ENCODE data around the gene TMEM120B.
A peak's percentile ranks its signal among the peaks of the same experiment; 100 is the strongest.
"Not testable (repeated sequence)": the region's sequence is repeated elsewhere in the genome, so short reads cannot be mapped to it uniquely, and the experiment has no call there.

Gene TMEM120B

DNA sequence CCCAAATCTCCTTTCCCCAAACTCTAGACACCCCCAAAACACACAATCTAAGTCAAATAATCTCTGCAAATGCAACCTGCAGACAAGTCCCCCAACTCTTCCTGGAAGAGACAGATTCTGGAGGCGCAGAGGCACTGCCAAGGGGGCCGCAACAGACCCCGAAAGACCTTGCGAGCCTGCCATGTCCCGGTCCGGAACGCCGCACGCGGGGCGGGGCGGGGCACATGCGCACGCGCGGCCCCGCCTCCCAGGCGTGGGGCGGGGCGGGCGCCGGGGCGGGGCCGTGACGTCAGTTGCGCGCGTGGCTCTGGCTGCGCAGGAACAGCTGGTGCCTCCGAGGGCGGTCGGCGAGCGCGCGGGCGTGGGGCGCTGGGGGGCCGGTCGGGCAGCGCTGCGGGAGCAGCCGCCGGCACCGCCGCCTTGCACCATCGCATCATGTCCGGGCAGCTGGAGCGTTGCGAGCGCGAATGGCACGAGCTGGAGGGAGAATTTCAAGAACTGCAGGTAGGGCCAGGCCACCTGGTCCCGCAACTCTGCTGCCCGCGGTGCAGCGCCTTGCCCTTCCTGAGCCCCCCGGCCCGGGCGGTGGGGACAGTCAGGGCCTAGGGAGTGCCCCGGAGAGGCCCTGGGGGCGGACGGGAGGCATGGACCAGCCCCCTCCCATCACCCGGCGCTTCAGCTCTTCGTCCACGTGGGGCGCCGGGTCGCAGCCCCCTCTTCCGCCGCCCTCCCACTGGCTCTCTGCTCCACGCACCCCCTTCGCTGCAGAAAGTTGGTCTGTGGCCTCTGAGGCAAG lies at the start of gene TMEM120B:
Gene TMEM120B, plus strand, starts transcription at position 292 of the 796 bp plus-strand sequence. Its CDS starts 144 bp downstream, at position 436.
- DNase-seq, result peak; percentile 80

DNA sequence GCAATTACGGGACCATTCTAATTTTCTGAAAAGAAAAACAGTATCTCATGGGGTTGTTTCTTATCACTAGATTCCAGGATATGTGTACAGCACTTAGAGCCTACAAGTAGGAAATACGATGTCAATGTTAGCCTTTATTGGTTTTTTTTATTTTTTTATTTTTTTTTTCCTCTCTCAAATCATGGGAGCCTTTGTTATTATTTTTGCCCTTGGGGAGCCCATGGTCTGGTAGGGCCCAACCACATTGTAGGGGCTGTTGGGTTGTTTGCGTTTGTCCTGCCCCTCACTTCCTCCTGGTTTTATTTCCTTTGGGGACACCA lies 49.0 kb upstream of the TMEM120B start:
- no peak for DNase-seq

DNA sequence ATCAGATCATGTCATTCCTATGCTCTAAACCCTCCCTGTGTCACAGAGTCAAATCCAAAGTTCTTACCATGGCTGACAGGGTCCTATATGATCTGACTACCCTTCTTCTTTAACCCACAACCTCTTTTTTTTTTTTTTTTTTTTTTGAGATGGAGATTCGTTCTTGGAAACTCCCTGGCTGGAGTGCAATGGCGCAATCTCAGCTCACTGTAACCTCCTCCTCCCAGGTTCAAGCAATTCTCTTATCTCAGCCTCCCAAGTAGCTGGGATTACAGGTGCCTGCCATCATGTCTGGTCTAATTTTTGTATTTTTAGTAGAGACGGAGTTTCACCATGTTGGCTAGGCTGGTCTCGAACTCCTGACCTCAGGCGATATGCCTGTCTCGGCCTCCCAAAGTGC lies 45.7 kb upstream of the TMEM120B start:
- DNase-seq, result not testable (repeated sequence)

DNA sequence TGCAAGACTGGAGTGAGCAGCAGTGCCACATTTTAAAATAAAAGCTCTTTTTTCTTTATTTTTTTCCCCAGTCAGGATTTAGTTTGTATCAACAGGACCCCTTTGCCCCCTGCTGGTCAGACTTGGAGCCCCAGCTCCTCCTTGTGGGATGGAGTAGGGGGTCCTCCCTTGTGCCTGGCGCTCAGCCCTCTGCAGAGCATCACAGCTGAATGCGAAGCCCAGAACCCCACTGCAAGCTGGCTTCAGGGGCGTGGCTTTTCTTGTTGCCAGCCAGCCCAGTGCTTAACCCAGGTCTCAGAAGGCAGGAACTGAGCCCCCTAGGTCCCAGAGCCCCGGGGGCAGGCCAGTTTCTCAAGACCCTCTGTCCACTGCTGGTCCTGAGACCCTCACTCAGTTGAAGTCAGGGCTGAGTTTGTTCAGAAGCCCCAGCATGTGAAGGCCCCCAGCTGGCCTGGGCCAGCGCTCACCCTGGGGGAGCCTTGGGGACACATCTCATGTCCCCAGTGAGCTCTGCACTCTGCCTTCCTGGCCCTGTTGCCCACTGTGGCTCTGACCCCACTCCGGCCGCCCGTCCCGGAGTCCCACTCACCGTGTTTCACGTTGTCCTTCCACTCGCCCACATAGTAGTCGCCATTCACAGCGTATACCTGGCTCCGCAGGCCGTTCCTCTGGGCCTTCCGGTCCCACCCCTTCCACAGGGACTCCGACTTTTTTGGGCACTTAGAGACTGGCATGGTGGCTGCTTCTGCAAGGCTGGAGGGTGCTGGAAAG lies 43.6 kb upstream of the TMEM120B start:
- peak; percentile 54 for DNase-seq

DNA sequence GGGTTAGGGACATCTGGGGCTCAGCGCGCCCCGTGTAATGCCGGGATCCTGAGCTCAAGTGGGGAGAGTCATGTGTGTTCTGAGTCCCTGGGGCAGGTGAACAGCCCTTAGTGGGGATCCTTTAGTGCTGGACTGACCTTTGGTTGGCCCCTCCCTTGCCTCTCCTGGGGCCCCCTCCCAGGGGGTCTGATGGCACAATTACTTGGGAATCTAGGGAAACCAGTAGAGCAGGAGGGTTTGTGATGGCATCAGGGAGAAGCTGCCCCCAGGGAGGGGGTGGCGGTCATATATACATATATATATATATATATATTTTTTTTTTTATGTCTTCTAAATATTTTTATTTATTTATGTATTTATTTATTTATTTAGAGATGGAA lies 43.0 kb upstream of the TMEM120B start, which contains the start of gene MORN3:
Gene MORN3, minus strand, starts transcription at position 134 of the 380 bp plus-strand sequence. CDS start 171 bp downstream, outside the sequence.
- DNase-seq, result no peak

DNA sequence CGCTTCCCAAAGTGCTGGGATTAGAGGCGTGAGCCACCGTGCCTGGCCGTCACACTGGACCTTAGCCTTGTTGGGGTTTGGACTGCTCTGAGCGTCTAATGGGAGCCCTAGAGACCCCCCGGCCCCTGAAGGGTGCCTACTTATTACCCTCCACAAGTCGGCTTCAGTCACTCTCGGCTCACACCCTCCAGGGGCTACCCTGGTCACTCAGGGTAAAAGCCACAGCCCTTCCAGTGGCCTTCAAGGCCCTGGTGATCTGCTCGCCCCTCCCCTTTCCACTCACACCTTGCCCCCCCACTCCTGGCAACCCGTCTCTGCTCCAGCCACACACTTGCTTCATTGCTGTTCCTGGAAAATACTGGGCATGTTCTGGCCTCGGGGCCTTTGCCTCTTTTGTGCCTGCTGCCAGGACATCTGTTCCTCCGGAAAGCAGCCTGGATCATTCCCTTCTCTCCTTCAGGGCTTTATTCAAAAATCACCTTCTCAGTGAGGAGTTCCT lies 39.5 kb upstream of the TMEM120B start:
- DNase-seq, result no peak

DNA sequence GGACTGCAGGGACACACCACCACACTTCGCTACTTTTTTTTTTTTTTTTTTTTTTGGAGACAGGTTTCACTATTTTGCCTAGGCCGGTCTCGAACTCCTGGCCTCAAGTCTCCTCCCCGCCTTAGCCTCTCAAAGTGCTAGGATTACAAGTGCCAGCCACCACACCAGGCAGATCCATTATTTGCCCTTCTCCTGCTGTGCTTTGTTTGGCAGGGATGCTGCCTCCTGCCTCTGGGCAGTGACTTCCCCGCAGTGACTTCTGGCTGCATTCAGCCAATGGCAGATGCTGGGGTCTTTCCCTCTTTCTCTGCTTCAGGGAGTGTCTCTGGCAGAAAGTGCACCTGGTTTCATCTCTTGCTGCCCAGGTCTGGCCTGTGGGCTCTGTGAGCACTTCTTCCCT lies 36.4 kb upstream of the TMEM120B start:
- no peak for DNase-seq

DNA sequence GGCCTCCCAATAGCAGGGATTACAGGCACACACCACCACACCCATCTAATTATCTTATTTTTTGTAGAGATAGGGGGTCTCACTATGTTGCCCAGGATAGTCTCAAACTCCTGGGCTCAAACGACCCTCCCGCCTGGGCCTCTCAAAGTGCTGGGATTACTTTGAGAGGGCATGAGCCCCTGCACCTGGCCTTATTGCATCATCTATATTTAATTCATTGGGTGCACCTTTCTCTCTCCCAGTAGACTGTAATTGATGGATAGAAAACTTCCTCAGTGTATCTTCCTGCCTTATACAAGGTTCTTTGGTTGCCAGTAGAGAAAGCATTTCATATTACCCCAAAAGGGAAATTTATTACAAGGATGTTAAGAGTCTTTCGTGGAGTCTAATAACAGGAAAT lies 34.2 kb upstream of the TMEM120B start:
- no peak for DNase-seq

DNA sequence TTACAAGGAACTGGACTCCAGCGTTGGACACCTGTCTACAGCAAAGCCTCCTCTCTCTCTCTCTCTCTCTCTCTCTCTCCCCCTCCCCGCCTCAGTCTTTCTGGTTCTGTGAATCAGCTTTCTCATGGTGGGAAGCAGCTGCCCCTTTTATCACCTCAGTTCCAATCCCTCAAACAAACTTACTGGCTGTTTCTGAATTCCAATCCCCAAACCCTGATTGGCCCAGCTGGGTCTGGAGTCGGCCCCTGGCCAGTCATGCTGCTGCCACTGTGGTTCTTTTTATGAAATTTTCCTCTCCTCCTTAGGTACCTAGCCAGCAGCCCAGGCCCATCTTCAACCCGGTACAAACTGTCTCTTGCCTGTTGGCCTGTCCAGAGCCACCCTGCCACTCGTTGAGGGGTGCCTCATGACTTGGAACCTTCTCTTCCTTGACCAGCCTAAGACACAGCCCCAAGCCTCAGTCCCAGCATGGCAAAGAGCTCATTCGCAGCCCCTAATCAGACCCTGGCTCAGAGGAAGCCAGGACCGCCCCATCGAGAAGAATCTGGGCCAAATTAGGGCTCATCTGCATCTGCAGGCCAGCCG lies 33.7 kb upstream of the TMEM120B start:
- no peak for DNase-seq

DNA sequence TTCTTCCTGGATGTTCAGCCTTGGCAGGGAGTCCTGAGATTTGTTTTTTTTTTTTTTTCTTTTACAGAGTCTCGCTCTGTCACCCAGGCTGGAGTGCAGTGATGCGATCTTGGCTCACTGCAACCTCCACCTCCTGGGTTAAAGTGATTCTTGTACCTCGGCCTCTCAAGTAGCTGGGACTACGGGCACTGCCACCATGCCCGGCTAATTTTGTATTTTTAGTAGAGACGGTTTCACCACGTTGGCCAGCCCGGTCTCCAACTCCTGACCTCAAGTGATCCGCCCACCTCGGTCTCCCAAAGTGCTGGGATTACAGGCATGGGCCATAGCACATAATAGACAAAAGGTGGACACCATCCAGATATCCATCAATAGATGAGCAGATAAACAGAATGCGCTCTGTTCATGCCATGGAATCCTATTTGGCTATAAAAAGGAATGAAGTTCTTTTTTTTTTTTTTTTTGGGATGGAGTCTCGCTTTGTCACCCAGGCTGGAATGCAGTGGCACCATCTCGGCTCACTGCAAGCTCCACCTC lies 32.8 kb upstream of the TMEM120B start:
- DNase-seq, result not testable (repeated sequence)

DNA sequence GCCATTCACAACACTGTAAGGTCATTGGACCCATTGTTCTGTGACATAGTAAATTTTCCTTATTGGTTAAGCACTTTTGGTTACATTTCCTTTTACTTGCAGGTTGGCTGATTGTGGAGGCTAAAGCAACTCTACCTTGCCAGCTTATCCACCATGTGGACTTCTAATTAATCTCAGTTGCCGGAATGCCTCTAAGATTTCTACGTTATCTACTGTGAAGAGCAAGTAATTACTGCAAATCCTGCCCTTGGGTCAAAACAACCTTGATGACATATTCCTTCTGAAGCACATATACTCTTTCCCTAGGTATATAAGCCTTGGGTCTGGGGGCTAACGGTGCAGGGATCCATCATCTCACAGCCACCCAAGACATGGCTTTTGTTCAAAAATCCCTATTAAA lies 23.6 kb upstream of the TMEM120B start:
- no peak for DNase-seq

DNA sequence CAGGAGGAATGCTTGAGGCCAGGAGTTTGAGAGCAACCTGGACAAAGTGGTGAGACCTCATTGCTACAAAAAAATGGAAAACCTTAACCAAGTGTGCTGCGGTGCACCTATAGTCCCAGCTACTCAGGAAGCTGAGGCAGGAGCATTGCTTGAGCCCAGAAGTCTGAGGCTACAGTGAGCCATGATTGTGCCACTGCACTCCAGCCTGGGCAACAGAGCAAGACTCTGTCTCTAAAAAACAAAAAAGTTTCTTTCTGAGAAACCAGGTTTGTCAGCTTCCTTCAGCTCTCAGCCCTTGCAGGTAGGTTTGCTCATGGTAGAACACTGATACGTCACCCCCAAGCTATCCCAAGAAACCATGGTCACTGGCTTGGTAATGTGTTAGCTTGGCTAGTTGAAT lies 23.1 kb upstream of the TMEM120B start:
- no peak for DNase-seq

DNA sequence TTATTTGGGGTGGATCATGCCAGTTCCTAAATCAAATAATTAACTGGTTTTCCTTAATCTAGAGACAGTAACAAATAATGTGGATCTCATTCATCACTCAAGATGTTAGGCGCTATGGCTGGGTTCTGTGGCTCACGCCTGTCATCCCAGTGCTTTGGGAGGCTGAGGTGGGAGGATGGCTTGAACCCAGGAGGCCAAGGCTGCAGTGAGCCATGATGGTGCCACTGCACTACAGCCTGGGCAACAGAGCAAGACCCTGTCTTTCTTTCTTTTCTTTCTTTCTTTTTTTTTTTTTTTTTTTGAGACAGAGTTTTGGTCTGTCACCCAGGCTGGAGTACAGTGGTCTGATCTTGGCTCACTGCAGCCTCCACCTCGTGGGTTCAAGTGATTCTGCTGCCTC lies 19.8 kb upstream of the TMEM120B start:
- not testable (repeated sequence) for DNase-seq

DNA sequence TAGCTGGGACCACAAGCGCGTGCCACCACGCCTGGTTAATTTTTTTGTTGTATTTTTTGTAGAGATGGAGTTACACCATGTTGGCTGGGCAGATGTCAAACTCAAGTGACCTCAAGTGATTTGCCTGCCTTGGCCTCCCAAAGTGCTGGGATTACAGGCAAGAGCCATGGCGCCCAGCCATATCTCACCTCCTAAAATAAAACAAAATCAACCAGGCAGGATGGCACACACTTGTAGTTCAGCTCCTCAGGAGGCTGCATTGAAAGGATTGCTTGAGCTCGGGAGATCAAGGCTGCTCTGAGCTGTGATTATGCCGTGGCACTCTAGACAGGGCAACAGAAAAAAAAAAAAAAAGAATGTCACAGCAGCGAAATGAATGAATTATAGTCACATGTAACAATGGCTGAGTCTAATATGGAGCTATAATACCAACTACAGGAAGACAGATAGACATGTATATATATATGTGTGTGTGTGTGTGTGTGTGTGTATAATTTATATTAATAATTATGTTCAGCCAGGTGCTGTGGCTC lies 19.3 kb upstream of the TMEM120B start:
- DNase-seq, result no peak

DNA sequence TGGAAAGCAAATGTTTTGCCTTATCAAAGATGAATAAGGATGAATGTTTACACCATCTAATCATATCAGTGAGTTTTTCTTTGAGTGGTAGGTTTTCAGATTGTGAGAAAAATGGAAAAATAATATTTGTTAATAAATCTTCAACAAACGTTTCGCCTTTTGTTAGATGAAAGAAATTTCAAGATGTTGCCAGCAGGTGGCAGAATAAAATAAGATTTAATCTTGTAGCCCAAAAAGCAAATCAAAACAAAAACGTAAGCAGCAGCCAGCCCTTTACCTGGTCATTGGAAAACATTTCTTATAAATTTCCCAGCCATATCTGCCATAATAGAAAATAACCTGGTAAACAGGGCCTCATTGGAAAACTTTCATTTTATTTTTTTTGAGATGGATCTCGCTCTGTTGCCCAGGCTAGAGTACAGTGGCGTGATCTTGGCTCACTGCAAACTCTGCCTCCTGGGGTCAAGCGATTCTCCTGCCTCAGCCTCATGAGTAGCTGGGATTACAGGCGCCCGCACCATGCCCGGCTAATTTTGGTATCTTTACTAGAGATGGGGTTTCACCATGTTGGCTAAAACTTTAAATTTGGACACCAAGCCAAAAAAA lies 15.4 kb upstream of the TMEM120B start:
- DNase-seq, result peak; percentile 71

DNA sequence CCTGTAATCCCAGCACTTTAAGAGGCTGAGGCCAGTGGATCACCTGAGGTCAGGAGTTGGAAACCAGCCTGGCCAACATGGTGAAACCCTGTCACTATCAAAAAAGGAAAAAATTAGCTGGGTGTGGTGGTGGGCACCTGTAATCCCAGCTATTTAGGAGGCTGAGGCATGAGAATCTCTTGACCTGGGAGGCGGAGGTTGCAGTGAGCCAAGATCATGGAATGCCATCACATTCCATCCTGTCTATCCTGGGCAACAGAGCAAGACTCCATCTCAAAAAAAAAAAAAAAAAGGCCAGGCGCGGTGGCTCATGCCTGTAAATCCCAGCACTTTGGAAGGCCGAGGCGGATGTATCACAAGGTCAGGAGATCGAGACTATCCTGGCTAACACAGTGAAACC lies 14.7 kb upstream of the TMEM120B start:
- DNase-seq, result not testable (repeated sequence)

DNA sequence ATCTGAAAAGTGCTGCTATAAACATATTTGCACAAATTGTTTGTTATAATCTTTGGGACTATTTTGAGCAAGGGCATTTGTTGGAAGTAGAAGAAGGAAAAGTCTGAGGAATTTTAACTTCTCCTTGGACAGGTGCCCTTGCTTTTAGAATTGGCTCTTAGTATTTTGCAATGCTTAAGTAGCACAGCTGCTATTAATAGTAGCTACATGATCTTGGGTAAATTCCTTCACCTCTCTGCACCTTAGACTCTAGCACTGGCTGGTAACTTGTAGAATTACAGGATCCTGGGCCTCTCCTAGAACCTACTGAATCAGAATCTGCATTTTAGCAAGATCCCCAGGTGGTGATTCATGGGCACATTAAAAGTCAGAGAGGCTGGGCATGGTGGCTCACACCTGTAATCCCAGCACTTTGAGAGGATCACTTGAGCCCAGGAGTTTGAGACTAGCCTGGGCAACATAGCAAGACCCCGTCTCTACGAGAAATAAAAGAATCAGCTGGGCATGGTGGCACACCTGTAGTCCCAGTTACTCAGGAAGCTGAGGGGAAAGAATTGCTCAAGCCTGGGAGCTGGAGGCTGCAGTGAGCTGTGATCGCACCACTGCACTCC lies 10.8 kb upstream of the TMEM120B start:
- no peak for DNase-seq

DNA sequence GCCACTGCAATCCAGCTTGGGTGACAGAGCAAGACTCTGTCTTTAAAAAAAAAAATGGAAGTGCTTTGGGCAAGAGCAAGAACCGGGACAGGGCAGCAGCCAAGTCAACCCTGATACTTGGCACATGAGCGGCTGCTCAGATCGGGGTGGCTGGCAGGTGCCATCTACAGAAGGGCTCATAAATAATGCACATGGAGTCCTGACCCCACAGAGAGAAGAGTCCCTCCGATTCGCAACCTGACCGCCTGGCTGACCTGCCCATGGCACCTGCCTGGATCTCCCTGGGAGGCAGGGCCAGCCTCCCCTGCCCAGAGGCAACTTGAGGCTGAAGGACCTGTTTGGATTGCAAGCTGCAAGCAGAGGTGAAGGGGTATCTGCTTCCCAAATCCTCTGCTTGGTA lies 9.6 kb upstream of the TMEM120B start:
- DNase-seq, result no peak

DNA sequence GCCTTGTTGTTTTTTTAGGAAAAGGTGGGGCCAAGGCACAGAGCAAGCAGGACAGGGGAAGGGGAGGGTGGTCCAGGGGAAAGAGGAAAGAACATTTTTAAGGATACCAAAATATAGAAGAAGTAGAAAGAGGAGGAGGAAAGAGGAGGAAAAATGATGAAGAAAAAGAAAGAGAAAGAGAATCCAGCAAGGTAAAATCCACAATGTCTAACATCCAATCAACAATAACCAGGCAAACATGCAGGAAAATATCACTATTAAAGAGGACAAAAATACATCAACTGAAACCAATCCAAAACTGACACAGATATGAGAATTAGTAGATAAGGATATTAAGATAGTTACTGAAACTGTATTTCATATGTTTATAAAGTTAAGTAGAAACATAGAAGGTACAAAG lies 7.0 kb upstream of the TMEM120B start:
- no peak for DNase-seq

DNA sequence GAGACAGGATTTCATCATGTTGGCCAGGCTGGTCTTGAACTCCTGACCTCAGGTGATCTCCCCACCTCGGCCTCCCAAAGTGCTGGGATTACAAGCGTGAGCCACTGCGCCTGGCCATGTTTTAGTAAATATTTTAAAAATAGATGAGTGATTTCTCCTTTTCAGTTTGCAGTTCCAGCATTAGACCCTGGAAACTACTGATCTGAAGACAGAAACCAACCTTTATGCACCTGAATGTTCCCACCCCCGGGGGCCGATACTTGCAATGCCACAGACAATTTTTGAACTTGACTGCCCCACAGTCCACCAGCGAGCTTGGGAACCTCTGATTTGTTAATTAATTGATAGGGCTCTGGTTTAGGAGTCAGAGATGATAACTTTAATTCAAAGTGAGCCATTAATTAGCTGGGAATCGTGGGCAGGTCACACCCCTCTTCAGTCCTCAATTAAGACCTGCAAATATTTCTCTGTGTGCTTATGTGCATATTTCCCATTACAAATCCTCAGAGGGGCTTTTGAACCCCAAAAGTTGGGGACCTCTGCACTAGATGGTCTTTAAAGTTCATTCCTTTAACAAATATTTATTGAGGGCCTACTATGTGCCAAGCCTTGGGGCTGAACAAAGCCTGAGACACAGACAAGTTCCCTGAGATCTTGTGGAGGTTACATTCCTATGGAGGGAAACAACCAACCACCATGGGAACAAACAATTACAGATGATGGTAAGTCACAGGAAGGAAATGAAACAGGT lies 4.1 kb upstream of the TMEM120B start:
- DNase-seq, result no peak

DNA sequence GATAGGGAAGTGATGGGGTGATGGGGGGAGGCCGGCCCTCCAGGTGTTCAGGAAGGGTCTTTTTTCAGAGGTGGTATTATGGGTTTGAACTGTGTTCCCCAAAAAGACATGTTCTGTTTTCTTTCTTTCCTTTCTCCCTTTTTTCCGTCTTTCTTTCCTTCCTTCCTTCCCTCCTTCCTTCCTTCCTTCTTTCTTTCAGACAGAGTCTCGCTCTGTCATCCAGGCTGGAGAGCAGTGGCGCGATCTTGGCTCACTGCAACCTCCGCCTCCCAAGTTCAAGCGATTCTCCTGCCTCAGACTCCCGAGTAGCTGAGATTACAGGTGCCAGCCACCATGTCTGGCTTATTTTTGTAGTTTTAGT lies 3.5 kb upstream of the TMEM120B start:
- DNase-seq, result not testable (repeated sequence)
